ENCODE data around the gene TXNDC11.

- TF ChIP-seq CTCF (IDR thresholded peaks at IDR 0.05; ENCODE audit: extremely low read depth in 1 of 2, insufficient read depth in 1 of 2, low read depth in 1 of 2, low read length in 2 of 2) = no peak
- no peak for TF ChIP-seq POLR2A (IDR thresholded peaks at IDR 0.05; ENCODE audit: low read depth, low read length)
- TF ChIP-seq EZH2 (IDR thresholded peaks at IDR 0.05; ENCODE audit: borderline replicate concordance, low read depth, low read length, severe bottlenecking) = no peak
- TF ChIP-seq POLR2AphosphoS5 (IDR thresholded peaks at IDR 0.05; ENCODE audit: insufficient read depth, low read depth, low read length) = no peak
Observed at GRCh38 chr16:11711662-11712061, 31.0 kb downstream of the TXNDC11 start.

Data from endothelial cell of umbilical vein (primary cell).